GM18511 (cell line): Measurements from ENCODE around the gene GAS7.
"Not testable (repeated sequence)": the region's sequence is repeated elsewhere in the genome, so short reads cannot be mapped to it uniquely, and the experiment has no call there.

Experiments
- ATAC-seq: cut with Tn5 transposase; IDR thresholded peaks from one replicate; pipeline ENCODE4 v1.9.1; 2021; ENCODE audit warnings: mild to moderate bottlenecking, moderate library complexity; ENCODE audit not compliant: unreplicated experiment

GAS7 gene

GRCh38 chr17:10114931-10115535 lies 83.4 kb downstream of the GAS7 start:
- ATAC-seq = peak; percentile 60

- ATAC-seq = no peak
These were observed 85.4 kb downstream of the GAS7 start for GRCh38 chr17:10112962-10113361.

- no peak for ATAC-seq
These were observed 86.4 kb downstream of the GAS7 start for GRCh38 chr17:10111907-10112452.

- no peak for ATAC-seq
These were observed 89.3 kb downstream of the GAS7 start for GRCh38 chr17:10109146-10109545.

- ATAC-seq = no peak
These were observed 90.9 kb downstream of the GAS7 start for GRCh38 chr17:10107316-10108165.

GRCh38 chr17:10106067-10106466 lies 92.3 kb downstream of the GAS7 start:
- no peak for ATAC-seq

- no peak for ATAC-seq
These were observed 92.8 kb downstream of the GAS7 start for GRCh38 chr17:10105513-10106001.

- ATAC-seq = no peak
These were observed 94.7 kb downstream of the GAS7 start for GRCh38 chr17:10103712-10104111.

GRCh38 chr17:10102817-10103216 lies 95.6 kb downstream of the GAS7 start:
- ATAC-seq = no peak

GRCh38 chr17:10099051-10099571 lies 99.3 kb downstream of the GAS7 start:
- ATAC-seq = no peak

- ATAC-seq = no peak
These were observed 101.8 kb downstream of the GAS7 start for GRCh38 chr17:10096596-10096995.

- ATAC-seq = not testable (repeated sequence)
These were observed 103.1 kb downstream of the GAS7 start for GRCh38 chr17:10095295-10095694.

GRCh38 chr17:10094797-10095196 lies 103.6 kb downstream of the GAS7 start:
- no peak for ATAC-seq

GRCh38 chr17:10092595-10092994 lies 105.8 kb downstream of the GAS7 start:
- no peak for ATAC-seq

GRCh38 chr17:10091046-10091445 lies 107.4 kb downstream of the GAS7 start:
- no peak for ATAC-seq

- no peak for ATAC-seq
These were observed 109.1 kb downstream of the GAS7 start for GRCh38 chr17:10089196-10089804.

GRCh38 chr17:10088444-10088843 lies 110.0 kb downstream of the GAS7 start:
- no peak for ATAC-seq

- ATAC-seq = no peak
These were observed 111.1 kb downstream of the GAS7 start for GRCh38 chr17:10087355-10087754.

GRCh38 chr17:10083864-10084263 lies 114.5 kb downstream of the GAS7 start:
- ATAC-seq = no peak

- no peak for ATAC-seq
These were observed 115.6 kb downstream of the GAS7 start for GRCh38 chr17:10082795-10083194.

- ATAC-seq = no peak
These were observed 116.7 kb downstream of the GAS7 start for GRCh38 chr17:10081571-10082169.
